NCI-H446 (cell line): Measurements from ENCODE around the gene ZNF117.
"Not testable (repeated sequence)": the region's sequence is repeated elsewhere in the genome, so short reads cannot be mapped to it uniquely, and the experiment has no call there.

Source experiments
- DNase-seq, 2 experiments: peaks; one replicate each; lab custom pipeline; 2025; lab: John Stamatoyannopoulos, UW

The ZNF117 gene

DNA sequence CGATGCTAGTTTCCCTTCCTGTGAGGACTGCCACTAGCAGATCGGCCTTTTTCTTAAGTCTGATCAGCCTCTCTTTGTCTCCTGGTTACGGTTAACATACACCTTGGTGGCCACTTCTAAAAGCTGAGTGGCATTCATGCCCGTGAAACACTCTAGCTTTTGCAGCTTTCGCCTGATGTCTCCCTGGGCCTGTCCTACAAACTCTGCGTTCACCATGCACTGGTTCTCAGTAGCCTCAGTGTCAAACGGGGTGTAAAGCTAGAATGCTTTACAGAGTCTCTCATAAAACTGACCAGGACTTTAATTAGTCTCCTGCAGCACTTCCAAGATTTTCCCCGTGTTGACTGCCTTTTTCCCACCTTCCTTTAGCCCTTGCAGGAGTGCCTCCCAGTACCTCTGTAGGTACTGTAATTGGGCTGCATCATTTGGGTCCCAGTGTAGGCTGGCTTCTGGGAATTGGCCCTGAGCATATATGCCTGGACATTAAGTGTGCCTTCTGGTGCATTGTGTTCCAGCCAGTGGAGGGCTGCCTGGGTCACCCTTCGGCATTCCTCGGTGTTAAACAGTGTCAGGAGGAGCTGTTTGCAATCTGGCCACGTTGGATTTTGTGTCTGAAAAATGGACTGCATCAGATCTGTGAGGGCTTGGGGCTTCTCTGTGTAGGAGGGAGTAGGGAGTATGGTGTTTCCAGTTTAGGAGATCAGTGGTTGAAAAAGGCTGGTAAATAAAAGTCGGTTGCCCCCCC lies 6.5 kb upstream of the ZNF117 start:
- no peak for DNase-seq

DNA sequence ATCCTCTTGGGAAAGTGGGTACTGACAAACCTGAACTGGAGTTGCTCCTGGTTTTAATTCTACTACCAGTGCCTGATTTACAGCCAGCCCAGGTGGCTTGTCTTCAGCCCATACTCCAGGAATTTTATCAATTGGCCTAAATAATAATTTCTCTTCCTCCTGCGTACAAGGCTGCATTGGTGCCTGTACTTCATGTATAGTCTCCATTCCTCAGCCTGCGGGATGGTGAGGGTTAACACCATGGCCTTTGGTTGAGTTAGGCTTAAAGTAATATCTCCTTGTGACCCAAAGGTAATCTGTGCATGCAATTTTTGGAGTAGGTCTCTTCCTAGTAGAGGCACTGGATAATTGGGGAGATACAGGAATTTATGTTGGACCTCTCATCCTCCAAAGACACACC lies 5.5 kb upstream of the ZNF117 start:
- DNase-seq = no peak

DNA sequence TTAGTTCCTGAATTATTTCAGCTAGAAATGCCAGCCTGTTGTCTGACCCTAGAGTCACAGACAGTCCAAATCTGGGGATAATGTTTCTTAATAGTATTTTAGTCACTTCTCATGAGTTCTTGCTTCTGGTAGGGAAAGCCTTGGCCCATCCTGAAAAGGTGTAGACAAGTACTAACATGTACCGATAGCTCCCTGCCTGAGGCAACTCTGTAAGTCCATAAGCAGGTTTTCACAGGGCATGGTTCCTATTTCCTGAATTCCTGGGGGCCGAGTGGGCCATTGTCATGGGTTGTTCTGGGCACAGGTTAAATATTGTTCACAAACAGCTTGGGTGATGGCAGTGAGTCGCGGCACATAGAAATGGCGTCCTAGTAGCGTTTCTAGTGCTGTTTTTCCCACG lies 3.1 kb upstream of the ZNF117 start:
- DNase-seq = no peak

DNA sequence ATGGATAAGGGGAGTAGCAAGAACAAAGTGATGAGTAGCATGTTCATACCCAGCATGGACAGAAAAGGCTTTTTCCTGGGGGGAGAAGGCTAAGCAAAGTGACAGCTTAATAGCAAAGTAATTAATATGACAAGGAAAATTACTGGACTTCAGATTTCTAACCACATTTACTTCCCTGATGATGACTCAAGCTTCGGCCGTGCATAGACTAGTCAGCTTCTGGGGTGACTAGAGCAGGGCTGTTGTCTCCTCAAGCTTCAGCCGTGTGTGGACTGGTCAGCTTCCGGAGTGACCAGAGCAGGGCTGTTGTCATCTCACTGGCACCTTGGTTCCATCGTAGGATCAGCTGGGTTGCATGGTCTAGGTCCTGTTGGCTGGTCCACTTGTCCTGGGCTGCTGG lies 2.1 kb upstream of the ZNF117 start:
- DNase-seq = no peak

- DNase-seq = no peak
These were observed 620 bp downstream of the ZNF117 start for GRCh38 chr7:64990216-64990615.

DNA sequence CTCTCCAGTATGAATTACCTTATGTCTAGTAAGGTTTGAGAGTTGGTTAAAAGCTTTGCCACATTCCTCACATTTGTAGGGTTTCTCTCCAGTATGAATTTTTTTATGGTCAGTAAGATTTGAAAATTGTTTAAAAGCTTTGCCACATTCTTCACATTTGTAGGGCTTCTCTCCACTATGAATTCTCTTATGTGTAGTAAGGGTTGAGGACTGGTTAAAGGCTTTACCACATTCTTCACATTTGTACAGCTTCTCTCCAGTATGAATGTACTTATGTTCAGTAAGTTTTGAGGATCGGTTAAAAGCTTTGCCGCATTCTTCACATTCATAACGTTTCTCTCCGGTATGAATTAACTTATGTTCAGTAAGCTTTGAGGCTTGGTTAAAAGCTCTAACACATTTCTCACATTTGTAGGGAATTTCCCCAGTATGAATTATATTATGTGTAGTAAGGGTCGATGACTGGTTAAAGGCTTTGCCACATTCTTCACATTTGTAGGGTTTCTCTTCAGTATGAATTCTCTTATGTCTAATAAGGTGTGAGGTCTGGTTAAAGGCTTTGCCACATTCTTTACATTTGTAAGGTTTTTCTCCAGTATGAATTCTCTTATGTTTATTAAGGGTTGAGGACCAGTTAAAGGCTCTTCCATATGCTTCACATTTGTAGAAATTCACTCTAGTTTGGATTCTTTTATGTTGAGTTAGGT lies 12.2 kb downstream of the ZNF117 start:
- DNase-seq = no peak

- no peak for DNase-seq
These were observed 25.2 kb downstream of the ZNF117 start for GRCh38 chr7:64965594-64965993.

GRCh38 chr7:64959072-64959747 lies 31.6 kb downstream of the ZNF117 start:
- no peak for DNase-seq

DNA sequence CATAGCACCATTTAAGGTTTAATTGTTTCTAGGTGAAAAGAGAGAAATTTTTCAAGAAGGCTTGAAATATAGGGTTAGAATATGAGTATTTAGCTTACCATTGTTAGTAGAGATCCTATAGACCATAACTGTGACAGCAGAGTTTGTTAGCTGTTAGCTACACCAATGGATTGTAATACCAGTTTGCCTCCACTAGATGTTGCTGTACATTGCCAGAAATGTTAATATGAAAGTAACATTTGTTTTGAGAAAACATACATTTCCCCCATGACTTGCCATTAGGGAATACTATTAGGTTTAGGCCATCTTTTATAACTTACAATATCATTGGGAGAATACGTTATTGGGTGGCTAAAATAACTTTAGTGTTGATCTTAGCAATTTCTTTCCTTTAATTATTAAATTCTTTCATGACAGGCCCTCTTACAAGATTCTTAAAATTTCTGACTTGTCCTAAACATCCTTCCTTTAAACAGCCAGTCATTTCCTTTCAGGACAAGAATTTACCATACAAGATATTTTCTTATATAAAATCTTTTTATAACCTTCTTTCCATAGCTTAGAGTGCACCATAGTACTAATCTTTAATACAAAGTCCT lies 39.5 kb downstream of the ZNF117 start:
- DNase-seq = peak in 1 of 2 experiments; percentile 33

DNA sequence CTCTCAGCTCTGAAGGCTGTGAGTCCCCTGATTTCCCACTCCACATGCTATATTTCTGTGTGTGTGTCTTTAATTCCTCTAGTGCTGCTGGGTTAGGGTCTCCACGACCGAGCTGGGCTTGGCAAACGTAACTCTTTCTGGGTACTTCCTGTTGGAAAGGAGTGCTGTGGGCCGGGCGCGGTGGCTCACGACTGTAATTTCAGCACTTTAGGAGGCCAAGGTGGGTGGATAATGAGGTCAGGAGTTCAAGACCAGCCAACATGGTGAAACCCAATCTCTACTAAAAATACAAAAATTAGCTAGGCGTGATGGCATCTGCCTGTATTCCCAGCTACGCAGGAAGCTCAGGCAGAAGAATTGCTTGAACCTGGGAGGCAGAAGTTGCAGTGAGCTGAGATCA lies 40.2 kb downstream of the ZNF117 start:
- DNase-seq = not testable (repeated sequence)

DNA sequence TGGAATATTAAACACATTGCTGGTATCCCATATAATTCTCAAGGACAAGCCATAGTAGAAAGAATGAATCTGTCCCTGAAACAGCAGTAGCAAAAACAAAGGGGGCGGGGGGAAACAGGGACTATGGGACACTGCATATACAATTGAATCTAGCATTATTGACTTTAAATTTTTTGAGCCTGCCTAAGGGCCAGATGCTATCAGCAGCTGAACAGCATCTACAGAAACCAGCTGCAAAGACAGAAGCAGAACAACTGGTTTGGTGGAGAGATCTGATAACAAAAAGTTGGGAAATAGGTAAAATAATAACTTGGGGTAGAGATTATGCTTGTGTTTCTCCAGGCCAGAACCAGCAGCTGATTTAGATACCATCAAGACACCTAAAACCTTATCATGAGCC lies 42.1 kb downstream of the ZNF117 start:
- not testable (repeated sequence) for DNase-seq

DNA sequence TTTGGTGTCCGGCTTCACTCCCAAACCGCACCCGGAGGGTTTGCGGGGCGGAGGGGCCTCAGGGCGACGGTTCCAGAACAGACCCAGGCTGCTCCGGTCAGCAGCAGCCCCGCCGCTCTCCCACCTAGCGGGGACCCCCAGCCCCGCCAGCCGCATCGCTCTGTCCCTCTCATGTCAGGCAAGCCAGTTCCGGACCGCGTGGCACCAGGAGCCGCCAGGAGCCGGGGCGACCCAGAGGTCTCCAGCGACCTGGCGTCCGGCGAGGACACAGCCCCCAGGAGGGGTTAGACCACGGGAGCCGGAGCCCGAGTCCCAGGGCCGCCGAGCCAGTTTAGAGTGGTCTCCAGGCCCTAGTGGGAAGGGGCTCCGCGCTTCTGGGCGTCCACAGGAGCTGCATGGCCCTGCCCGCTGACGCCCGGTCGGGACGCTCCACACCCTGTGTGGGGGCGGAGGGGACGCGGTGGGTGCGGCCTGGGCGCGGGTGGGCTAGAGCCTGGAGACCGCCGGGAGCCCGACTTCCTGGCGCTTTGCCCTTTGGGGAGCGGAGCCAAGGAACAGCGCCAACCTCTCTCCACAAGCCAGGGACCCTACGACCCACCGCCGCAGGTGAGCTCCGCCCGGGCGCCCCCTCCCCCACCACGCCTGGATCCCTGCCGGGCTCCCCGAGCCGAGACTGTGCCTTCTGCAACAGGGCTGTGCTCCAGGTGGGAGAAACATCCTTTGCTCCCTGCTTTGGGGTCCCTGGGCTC lies 43.4 kb downstream of the ZNF117 start:
- DNase-seq = no peak

- DNase-seq = no peak
These were observed 44.1 kb downstream of the ZNF117 start for GRCh38 chr7:64946772-64947171.

- peak in 1 of 2 experiments; percentile 5 for DNase-seq
These were observed 45.2 kb downstream of the ZNF117 start for GRCh38 chr7:64945503-64946175.

GRCh38 chr7:64944667-64945502 lies 46.0 kb downstream of the ZNF117 start:
- not testable (repeated sequence) for DNase-seq

DNA sequence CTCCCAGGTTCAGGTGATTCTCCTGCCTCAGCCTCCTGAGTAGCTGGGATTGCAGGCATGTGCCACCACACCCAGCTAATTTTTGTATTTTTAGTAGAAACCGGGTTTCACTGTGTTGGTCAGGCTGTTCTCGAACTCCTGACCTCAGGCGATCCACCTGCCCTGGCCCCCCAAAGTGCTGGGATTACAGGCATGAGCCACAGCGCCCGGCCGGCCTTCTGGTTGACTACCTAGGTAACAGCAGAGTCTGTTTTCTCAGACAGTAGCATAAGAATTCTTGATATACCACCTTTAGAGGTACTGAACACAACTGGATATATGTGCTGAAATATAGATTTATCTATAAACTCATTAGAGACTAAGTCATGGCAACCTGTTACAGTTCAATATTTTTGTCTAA lies 50.8 kb downstream of the ZNF117 start:
- not testable (repeated sequence) for DNase-seq

DNA sequence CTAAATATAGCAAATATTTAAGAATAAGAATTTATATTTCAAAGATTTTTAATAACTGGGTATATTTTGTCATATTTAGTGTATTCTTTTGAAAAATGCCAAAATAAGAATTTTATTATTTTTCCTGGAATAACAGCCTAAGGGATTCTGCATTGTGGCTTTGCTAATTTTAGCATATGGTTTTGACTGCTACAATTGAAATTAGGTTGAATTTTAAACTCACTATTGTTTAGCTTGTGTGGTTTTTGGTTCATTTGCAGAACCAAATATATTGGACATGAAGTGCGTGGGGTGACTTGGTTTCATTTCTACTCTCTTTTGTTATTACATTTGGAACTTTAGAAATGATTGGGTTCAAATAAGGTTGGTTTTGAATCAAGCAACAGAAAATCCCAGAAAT lies 52.3 kb downstream of the ZNF117 start:
- DNase-seq = no peak

DNA sequence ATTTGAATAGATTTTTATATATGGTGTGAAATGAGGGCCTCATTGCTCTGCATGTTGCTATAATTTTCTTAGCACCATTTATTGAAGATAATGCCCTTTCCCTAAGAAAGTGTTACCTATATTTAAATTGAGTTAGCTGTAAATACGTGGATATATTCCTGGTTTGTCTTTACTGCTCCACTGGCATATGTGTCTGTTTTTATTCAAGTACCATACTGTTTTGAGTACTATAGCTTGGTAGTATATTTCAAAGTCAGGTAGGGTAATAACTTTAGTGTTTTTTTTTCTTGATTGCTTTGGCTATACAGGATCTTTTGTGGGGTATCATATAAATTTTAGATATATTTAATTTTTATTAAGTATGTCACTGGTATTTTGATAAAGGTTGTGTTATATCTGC lies 56.4 kb downstream of the ZNF117 start:
- DNase-seq = no peak

GRCh38 chr7:64928252-64929187 lies 62.3 kb downstream of the ZNF117 start:
- DNase-seq = not testable (repeated sequence)
